HUES6 (cell line): ENCODE data around the gene PCDHGB7.
"Not testable (repeated sequence)": the region's sequence is repeated elsewhere in the genome, so short reads cannot be mapped to it uniquely, and the experiment has no call there.

Experiments
- H3K27ac ChIP-seq: 2 replicates; pipeline ENCODE4 v1.7.0; 2013; ENCODE audit warnings: low read depth, mild to moderate bottlenecking, low read length, inconsistent platforms
- H3K27me3 ChIP-seq: 2 replicates; pipeline ENCODE4 v1.6.1; 2013; ENCODE audit warnings: low read length; ENCODE audit not compliant: control insufficient read depth, insufficient read depth
- H3K36me3 ChIP-seq: 2 replicates; pipeline ENCODE4 v1.6.1; 2013; ENCODE audit warnings: low read length; ENCODE audit not compliant: control insufficient read depth, insufficient read depth
- H3K4me1 ChIP-seq: 2 replicates; pipeline ENCODE4 v1.6.1; 2013; ENCODE audit warnings: low read length; ENCODE audit not compliant: control insufficient read depth, insufficient read depth
- H3K4me3 ChIP-seq: 2 replicates; pipeline ENCODE4 v1.5.1; 2013; ENCODE audit warnings: low read depth, low read length
- H3K9ac ChIP-seq: one replicate; pipeline ENCODE4 v1.6.1; 2013; ENCODE audit warnings: mild to moderate bottlenecking, low read length
- H3K9me3 ChIP-seq: 2 replicates; pipeline ENCODE4 v1.6.1; 2013; ENCODE audit warnings: low read depth, low read length; ENCODE audit not compliant: control insufficient read depth, insufficient read depth

Gene PCDHGB7

DNA sequence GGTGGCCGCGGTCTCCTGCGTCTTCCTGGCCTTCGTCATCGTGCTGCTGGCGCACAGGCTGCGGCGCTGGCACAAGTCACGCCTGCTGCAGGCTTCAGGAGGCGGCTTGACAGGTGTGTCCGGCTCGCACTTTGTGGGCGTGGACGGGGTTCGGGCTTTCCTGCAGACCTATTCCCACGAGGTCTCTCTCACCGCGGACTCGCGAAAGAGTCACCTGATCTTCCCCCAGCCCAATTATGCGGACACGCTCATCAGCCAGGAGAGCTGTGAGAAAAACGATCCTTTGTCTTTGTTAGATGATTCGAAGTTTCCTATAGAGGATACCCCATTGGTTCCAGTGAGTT, 2.2 kb upstream of the PCDHGB7 start:
- not testable (repeated sequence) for H3K36me3 ChIP-seq, H3K9ac ChIP-seq, H3K27ac ChIP-seq, H3K4me1 ChIP-seq, H3K4me3 ChIP-seq
- Histone ChIP-seq H3K9me3 (peaks cover 36% of the 10 kb centered on the region), H3K27me3 (peaks cover 14% of the 10 kb centered on the region)

- Histone ChIP-seq H3K4me1 (no peaks in the 10 kb centered on the region), H3K9me3 (peaks cover 51% of the 10 kb centered on the region), H3K4me3 (no peak overlapping the region)
Observed at GRCh38 chr5:141419074-141419880, 1.8 kb downstream of the PCDHGB7 start.

GRCh38 chr5:141420855-141421488, 3.5 kb downstream of the PCDHGB7 start, which contains the start of gene PCDHGA11:
TSS of gene PCDHGA11 (plus strand) at chr5:141421051. CDS start at chr5:141421228, 177 bp downstream.
- Histone ChIP-seq H3K4me3 (peak within 1 kb of the TSS; percentile 68), H3K27ac (no peak within 1 kb of the TSS), H3K9me3 (peaks cover 52% of the 10 kb centered on the region), H3K27me3 (peaks cover 22% of the 10 kb centered on the region), H3K36me3 (peaks cover 3% of the 10 kb centered on the region; the same call in 1 of the 2 replicates), H3K9ac (peak within 1 kb of the TSS; percentile 47), H3K4me1 (no peaks in the 10 kb centered on the region)

More at GRCh38 chr5:141419074-141419880, 1.8 kb downstream of the PCDHGB7 start:
- Histone ChIP-seq H3K27ac (no peak overlapping the region), H3K9ac (no peak overlapping the region), H3K27me3 (peaks cover 22% of the 10 kb centered on the region), H3K36me3 (peaks cover 3% of the 10 kb centered on the region; the same call in 1 of the 2 replicates)

- H3K27ac ChIP-seq, result no peak overlapping the region
- peaks cover 3% of the 10 kb centered on the region; the same call in 1 of the 2 replicates for H3K36me3 ChIP-seq
- H3K27me3 ChIP-seq, result peaks cover 22% of the 10 kb centered on the region
- H3K4me1 ChIP-seq, result no peaks in the 10 kb centered on the region
- H3K4me3 ChIP-seq, result peak overlapping the region; percentile 68
- peaks cover 57% of the 10 kb centered on the region for H3K9me3 ChIP-seq
- no peak overlapping the region for H3K9ac ChIP-seq
Observed at GRCh38 chr5:141421489-141421855, 4.0 kb downstream of the PCDHGB7 start.

GRCh38 chr5:141422742-141423291, 5.3 kb downstream of the PCDHGB7 start:
- no peak overlapping the region for H3K9ac ChIP-seq
- H3K4me1 ChIP-seq, result no peaks in the 10 kb centered on the region
- H3K36me3 ChIP-seq, result peaks cover 7% of the 10 kb centered on the region
- H3K4me3 ChIP-seq, result no peak overlapping the region
- peaks cover 70% of the 10 kb centered on the region for H3K9me3 ChIP-seq
- H3K27ac ChIP-seq, result no peak overlapping the region
- peaks cover 22% of the 10 kb centered on the region for H3K27me3 ChIP-seq

GRCh38 chr5:141427783-141428426, 10.4 kb downstream of the PCDHGB7 start:
- no peaks in the 10 kb centered on the region for H3K4me1 ChIP-seq
- no peaks in the 10 kb centered on the region for H3K27me3 ChIP-seq
- no peak overlapping the region for H3K9ac ChIP-seq
- H3K9me3 ChIP-seq, result peaks cover 66% of the 10 kb centered on the region
- no peak overlapping the region for H3K27ac ChIP-seq
- H3K36me3 ChIP-seq, result peaks cover 16% of the 10 kb centered on the region
- H3K4me3 ChIP-seq, result no peak overlapping the region

GRCh38 chr5:141430332-141431113, 13.0 kb downstream of the PCDHGB7 start, which contains the start of gene PCDHGA12:
TSS of gene PCDHGA12 (plus strand) at chr5:141430507. CDS start at chr5:141430760, 253 bp downstream.
- H3K9ac ChIP-seq, result no peak within 1 kb of the TSS
- peaks cover 16% of the 10 kb centered on the region for H3K36me3 ChIP-seq
- H3K4me1 ChIP-seq, result no peaks in the 10 kb centered on the region
- no peaks in the 10 kb centered on the region for H3K27me3 ChIP-seq
- H3K4me3 ChIP-seq, result no peak within 1 kb of the TSS
- no peak within 1 kb of the TSS for H3K27ac ChIP-seq
- peaks cover 66% of the 10 kb centered on the region for H3K9me3 ChIP-seq

- no peak overlapping the region for H3K9ac ChIP-seq
Observed at GRCh38 chr5:141431286-141431685, 13.8 kb downstream of the PCDHGB7 start.

DNA sequence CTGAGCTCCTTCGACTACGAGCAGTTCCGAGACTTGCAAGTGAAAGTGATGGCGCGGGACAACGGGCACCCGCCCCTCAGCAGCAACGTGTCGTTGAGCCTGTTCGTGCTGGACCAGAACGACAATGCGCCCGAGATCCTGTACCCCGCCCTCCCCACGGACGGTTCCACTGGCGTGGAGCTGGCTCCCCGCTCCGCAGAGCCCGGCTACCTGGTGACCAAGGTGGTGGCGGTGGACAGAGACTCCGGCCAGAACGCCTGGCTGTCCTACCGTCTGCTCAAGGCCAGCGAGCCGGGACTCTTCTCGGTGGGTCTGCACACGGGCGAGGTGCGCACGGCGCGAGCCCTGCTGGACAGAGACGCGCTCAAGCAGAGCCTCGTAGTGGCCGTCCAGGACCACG, 14.8 kb downstream of the PCDHGB7 start:
- not testable (repeated sequence) for H3K27me3 ChIP-seq, H3K4me3 ChIP-seq, H3K27ac ChIP-seq, H3K4me1 ChIP-seq, H3K9ac ChIP-seq
- Histone ChIP-seq H3K36me3 (peaks cover 16% of the 10 kb centered on the region), H3K9me3 (peaks cover 55% of the 10 kb centered on the region)

More at GRCh38 chr5:141431286-141431685, 13.8 kb downstream of the PCDHGB7 start:
- Histone ChIP-seq H3K4me3 (no peak overlapping the region), H3K27me3 (no peaks in the 10 kb centered on the region), H3K4me1 (no peaks in the 10 kb centered on the region), H3K27ac (no peak overlapping the region), H3K36me3 (peaks cover 16% of the 10 kb centered on the region), H3K9me3 (peaks cover 63% of the 10 kb centered on the region)

GRCh38 chr5:141432726-141433125, 15.2 kb downstream of the PCDHGB7 start:
- H3K27ac ChIP-seq, H3K27me3 ChIP-seq, H3K4me1 ChIP-seq, H3K9ac ChIP-seq, H3K4me3 ChIP-seq: not testable (repeated sequence)
- peaks cover 50% of the 10 kb centered on the region for H3K9me3 ChIP-seq
- peaks cover 13% of the 10 kb centered on the region for H3K36me3 ChIP-seq
